Fibroblast of skin of back (primary cell): ENCODE results near the gene EPB41L2.

Experiments used
- DNase-seq: peaks from one replicate; pipeline ENCODE4 v3.0.0-alpha.2; 2013

EPB41L2 gene

DNA sequence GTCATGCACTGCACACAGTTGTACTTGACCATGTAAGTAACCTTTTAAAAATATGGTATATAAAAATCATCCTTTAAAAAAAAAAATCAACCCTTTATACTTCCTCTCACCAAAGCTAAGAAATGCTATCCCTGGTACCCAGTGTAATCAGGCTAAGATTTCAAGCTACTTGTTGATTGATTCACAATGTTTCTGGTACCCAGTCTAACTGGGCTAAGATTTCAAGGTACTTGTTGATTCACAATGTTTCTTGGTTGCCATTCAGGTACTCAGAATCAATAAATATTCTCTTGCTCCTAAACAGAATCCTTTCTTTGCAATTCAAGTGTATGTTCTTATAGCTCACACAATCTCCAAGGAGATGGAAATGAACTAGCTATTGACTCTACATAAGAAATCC is 159.4 kb downstream of the EPB41L2 start:
- DNase-seq = no peak

DNA sequence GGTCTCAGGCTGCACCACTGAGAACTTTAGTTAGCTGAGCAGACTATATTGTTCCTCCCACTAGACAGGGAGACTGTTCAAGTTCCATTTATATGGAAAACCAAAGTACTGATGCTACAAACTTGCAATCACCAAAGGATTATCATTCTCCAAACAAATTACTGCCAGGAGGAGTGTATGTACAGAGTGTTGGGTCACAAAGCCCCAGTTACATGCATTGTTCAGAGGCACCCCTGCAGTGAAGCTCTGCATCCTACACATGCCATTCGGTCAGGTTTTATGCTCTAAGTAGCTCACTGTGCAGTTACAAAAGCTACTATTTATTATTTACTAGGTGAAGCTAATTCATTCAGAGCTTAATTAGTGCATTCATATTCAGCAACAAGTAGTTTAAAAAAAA is 160.0 kb downstream of the EPB41L2 start:
- DNase-seq = no peak

DNA sequence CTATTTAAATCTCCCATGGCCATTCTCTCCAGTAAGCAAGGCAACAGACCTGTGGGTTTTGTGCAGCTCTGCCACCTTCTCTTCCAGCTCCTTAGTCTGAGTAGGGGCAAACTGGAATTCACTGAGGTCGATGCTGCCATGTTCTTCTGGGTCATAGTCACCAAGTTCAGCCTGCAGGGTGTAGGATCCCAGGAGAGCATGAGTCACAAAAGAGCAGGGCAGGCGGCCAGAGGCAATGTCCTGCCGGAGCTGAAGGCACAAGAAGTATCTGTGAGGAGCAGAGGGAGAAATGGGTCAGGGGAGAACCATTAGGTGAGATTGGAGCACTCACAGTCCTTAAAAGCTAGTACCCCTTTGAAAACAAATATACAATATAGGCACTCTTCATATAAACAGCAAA is 162.1 kb downstream of the EPB41L2 start:
- DNase-seq = peak; percentile 81

- DNase-seq = no peak
Observed at GRCh38 chr6:130896249-130896648, 166.8 kb downstream of the EPB41L2 start.

GRCh38 chr6:130895516-130895915 is 167.5 kb downstream of the EPB41L2 start:
- DNase-seq = no peak

DNA sequence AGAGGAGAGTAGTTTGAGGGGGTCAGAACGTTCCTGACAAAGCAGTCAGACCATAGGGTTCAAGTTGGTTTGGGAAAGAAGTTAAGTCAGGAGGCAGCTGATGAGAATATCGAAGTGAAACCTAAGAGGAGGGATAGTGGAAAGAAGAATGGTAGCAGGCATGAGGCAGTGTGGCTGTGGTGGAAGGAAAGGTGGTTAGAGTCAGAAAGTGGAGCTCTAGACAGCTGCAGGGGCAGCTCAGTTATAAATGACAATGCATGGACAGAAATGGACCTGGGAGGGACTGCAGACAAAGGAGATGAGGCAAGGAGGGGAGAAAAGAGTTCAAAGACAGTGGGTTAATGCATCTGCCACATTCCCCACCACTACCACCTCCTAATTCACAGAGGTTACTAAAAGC is 169.3 kb downstream of the EPB41L2 start:
- no peak for DNase-seq

GRCh38 chr6:130893277-130893676 is 169.8 kb downstream of the EPB41L2 start:
- DNase-seq = no peak

- DNase-seq = peak; percentile 71
Observed at GRCh38 chr6:130890521-130890971, 172.5 kb downstream of the EPB41L2 start.

DNA sequence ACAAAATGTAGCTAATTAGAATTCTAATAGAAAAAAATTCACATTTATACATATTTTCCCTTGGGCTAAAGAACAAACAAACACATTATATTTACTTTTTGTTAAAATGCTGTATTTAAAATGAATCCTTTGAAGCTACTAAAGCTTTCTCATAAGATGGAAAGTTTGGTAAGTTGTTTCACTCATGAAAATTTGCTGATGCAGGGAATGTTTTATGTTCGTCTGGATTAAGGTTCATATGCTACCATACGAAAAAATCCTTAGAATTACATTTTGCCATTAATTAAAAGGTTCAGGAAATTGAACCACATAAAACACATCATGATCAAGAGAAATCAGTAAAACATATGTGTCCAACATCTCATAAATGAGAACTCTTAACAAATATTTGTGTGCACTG is 173.6 kb downstream of the EPB41L2 start:
- DNase-seq = no peak

DNA sequence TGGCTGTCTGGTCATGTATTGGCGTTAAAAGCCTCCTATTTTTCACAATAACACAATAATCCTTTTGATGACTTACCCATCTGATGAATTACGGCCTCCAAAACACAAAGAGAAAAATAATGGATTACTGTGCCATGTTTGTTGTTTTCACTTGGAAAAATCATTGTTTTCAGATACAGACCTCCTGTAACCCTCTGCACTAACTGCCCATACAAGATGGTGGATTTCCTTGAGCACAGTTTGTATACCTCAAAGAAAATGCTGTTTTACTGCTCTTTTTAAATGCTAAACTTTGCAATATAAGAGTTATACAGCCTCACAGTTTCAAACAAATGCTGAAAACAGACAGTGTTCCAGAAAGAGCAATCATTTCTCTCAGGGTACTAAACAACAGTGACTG is 174.8 kb downstream of the EPB41L2 start:
- DNase-seq = no peak

GRCh38 chr6:130886966-130887365 is 176.1 kb downstream of the EPB41L2 start:
- DNase-seq = no peak

GRCh38 chr6:130885392-130886192 is 177.5 kb downstream of the EPB41L2 start:
- peak; percentile 76 for DNase-seq

- DNase-seq = no peak
Observed at GRCh38 chr6:130882370-130882769, 180.7 kb downstream of the EPB41L2 start.

DNA sequence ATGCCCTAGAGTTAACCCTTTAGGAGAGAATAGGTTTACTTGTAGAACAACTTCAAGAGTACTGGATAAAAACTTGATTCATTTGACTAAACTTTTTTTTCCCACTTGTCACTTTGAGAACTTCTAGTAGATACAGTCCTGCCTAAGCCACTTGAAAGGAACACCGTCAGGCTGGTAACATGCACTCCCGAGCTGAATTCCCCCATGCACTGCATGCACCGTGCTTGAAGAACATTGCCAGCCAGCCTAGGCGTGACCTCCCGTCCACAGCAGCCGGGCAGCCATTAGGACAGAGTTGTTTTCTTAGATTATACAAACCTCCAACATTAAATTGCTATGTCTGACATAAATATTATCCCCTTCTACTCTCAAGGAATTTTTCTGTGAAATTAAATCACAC is 183.2 kb downstream of the EPB41L2 start:
- DNase-seq = no peak

DNA sequence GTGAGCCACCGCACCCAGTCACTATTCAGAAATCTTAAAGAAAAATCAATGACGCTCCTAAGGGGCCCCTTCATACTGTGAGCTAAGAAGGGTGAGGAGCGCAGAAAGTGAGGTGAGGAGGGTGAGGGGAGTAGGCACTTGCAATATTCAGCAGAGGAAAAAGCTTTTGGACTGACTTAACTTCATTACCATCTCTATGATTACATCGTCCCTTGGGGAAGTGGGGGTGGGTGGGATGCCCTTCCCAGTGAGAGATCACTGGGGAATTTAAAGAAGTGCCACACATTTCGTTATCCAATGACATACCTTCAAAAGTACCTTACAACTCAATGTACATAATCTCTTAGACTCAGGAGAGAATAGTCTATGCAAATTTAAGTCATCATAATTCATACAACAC is 189.3 kb downstream of the EPB41L2 start:
- peak; percentile 13 for DNase-seq

- DNase-seq = peak; percentile 58
Observed at GRCh38 chr6:130872250-130873095, 190.6 kb downstream of the EPB41L2 start.

GRCh38 chr6:130870179-130870880 is 192.7 kb downstream of the EPB41L2 start:
- DNase-seq = no peak

- no peak for DNase-seq
Observed at GRCh38 chr6:130869681-130870080, 193.4 kb downstream of the EPB41L2 start.

DNA sequence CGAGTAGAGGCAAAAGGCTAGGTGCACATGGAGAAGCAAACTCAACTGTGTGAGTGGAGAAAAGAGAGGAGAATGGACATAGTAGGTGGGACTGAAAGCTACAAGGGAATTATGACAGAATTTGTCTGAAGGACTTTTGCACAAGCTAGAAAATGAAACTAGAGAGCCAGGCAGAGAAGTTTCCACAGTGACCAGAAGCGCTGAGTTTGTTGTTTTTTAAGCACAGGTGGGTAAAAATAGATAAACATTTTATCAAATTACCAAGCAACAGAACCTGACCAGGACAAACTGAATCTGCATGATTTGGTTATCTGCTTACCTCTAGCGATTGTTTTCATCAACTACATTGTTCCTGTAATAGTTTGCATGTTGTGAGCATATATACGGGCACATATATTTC is 197.3 kb downstream of the EPB41L2 start:
- no peak for DNase-seq

- DNase-seq = no peak
Observed at GRCh38 chr6:130864344-130864743, 198.7 kb downstream of the EPB41L2 start.

DNA sequence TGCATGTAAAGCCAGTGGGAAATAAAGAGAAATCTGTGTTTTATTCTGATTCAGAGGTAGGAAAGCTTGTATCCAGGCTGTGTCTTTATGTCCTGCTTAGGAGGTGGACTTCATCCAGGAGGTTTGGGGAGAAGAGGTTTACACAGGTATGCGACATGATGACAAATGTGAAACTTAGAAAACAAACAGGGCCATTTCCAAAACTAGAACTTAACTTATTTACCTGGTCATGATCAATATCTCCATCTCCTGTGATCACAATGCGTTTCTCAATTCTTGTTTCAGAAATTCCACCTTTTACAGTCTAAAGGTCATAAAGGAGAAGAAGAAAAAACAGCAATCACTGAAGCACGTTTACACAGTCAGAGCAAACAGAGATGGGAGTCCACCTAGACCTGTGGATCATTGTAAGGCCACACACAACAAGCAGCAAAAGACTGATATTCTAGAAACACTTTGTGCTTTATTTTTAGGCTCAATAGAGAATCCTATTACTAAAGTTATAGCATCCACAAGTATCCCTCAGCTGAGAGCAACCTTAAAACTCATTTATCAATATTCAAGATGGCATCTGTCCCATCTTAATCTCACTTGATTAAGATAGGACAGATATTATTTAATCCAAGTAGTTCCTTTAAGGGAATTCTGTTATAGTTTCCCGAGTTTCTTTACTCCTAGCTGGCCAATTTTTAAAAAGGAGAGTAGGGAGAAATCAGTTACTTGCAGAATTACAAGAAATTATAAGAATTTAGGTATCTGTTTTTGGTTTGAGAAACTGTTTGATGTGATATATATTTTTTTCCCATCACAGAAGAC is 199.4 kb downstream of the EPB41L2 start:
- no peak for DNase-seq

- DNase-seq = no peak
Observed at GRCh38 chr6:130862370-130862769, 200.7 kb downstream of the EPB41L2 start.
